ENCODE data around the gene BLTP3A.
"Not testable (repeated sequence)": the region's sequence is repeated elsewhere in the genome, so short reads cannot be mapped to it uniquely, and the experiment has no call there.

BLTP3A gene, protein sequence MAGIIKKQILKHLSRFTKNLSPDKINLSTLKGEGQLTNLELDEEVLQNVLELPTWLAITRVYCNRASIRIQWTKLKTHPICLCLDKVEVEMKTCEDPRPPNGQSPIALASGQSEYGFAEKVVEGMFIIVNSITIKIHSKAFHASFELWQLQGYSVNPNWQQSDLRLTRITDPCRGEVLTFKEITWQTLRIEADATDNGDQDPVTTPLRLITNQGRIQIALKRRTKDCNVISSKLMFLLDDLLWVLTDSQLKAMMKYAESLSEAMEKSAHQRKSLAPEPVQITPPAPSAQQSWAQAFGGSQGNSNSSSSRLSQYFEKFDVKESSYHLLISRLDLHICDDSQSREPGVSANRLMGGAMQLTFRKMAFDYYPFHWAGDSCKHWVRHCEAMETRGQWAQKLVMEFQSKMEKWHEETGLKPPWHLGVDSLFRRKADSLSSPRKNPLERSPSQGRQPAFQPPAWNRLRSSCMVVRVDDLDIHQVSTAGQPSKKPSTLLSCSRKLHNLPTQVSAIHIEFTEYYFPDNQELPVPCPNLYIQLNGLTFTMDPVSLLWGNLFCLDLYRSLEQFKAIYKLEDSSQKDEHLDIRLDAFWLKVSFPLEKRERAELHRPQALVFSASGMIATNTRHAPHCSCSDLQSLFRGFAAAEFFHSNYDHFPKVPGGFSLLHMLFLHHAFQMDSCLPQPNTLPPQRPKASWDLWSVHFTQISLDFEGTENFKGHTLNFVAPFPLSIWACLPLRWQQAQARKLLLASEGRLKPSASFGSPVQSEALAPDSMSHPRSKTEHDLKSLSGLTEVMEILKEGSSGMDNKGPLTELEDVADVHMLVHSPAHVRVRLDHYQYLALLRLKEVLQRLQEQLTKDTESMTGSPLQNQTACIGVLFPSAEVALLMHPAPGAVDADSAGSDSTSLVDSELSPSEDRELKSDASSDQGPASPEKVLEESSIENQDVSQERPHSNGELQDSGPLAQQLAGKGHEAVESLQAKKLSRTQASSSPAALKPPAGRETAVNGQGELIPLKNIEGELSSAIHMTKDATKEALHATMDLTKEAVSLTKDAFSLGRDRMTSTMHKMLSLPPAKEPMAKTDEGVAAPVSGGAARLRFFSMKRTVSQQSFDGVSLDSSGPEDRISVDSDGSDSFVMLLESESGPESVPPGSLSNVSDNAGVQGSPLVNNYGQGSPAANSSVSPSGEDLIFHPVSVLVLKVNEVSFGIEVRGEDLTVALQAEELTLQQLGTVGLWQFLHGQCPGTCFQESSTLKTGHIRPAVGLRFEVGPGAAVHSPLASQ (N-terminal part only)

DNA sequence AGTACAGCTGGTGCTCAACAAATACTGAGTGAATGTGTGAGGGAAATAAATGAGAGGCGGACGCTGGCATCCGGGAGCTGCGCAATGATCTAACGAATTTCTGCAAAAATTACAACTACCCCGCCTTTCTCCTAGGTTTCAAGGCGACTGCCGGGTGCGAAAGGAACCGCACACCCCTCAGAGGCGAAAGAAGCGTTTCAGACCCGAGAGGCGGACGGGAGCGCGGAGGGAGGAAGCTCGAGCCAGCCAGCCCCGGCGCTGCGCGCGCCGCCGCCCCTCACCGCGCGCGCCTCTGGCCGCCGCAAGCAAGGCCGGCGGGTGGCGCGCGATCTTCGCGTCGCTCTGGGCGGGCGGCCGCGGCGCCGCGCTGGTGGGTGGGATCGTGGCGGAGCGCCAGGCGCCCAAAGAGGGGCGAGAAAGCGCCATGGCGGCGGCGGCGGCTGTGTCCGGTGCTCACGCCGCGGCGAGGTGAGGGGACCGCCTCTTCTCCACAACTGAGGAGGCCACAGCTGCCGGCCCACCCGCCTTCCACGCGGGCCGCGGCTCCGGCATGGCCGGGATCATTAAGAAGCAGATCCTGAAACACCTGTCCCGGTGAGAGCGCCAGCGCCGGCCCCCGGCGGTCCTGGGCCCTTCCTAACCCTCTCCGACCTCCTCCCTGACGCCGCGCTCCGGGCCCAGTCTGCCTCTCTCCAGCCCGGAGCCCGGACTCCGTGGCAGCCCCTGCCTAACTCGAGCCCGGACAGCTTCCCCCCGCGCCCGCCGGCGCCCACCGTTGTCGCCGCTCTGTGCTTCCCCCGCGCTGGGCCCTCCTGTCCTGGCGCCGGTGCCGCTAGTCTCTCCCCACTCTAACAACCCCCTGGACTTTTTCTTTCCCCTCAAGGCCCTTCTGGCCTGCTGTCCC lies at the start of gene BLTP3A:
BLTP3A (plus strand) TSS at position 383 of the 904 bp plus-strand sequence; CDS start at position 551, 168 bp downstream.
- no peak for FAIRE-seq

DNA sequence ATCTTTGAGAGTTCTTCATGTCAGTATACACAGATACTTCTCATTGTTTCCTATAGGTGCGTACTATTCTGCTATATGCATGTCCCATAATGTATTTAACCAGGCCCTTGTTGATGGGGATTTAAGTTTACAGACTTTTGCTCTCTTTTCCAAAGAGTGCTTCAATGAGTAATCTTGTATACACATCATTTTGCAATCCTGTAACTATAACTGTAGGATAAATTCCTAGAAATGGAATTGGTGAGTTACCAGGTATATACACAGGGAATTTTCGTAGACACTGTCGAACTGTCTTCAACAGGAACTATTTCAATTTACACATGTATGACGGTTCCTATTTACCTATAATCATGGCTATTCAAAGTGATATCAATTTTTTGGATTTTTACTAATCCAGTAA lies 49.8 kb upstream of the BLTP3A start:
- FAIRE-seq, result no peak

DNA sequence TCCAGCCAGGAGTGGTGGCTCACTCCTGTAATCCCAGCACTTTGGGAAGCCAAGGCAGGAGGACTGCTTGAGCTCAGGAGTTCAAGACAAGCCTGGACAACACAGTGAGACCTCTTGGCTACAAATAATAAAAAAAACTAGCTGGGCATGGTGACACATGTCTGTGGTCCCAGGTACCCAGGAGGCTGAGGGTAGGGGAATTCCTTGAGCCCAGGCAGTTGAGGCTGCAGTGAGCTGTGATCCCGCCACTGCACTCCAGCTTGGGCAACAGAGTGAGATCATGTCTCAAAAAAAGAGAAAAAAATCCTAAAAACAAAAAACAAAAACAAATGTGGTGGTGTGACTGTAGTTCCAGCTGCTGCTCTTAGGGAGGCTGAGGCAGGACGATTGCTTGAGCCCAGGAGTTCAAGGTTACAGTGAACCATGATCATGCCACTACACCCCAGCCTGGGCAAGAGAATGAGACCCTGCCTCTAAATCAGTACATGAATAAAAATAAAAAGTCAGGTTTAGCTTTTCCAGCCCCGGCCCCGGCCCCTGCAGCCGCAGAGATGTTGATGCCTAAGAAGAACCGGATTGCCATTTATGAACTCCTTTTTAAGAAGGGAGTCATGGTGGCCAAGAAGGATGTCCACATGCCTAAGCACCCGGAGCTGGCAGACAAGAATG lies 48.1 kb upstream of the BLTP3A start:
- FAIRE-seq, result no peak

DNA sequence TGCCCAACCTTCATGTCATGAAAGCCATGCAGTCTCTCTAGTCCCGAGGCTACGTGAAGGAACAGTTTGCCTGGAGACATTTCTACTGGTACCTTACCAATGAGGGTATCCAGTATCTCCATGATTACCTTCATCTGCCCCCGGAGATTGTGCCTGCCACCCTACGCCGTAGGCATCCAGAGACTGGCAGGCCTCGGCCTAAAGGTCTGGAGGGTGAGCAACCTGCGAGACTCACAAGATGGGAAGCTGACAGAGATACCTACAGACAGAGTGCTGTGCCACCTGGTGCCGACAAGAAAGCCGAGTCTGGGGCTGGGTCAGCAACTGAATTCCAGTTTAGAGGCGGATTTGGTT lies 47.6 kb upstream of the BLTP3A start:
- FAIRE-seq, result not testable (repeated sequence)

DNA sequence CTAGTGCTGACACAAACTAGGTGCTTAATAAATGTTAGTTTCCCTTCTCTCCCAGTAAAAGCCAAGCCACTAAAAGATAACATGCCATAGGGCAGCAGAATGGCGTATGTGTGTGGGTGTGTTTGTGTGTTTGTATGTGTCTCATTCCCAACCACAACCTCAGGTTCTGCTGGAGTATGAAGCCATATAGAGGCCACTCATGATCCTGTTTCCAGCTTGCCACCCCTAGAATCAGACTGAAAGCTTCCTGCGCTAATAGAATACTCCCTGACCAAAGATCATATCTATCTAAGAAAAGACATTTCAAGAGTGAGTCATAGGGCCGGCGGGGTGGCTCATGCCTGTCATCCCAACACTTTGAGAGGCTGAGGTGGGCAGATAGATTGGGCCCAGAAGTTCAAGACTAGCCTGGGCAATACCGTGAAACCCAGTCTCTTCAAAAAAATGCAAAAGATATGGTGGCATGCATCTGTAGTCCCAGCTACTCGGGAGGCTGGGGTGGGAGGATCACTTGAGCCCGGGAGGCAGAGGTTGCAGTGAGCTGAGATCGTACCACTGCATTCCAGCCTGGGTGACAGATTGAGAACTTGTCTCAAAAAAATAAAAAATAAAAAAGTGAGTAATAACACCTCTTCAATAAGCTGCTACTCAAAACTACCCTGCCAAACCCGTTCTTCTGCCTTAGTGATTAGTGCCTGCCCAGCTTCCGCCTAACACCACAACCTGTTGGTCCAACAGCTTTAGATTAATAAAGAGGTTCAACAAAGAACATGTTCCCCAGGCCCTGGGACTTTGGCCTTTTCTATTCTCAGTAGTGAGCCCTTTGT lies 46.4 kb upstream of the BLTP3A start:
- FAIRE-seq, result no peak

DNA sequence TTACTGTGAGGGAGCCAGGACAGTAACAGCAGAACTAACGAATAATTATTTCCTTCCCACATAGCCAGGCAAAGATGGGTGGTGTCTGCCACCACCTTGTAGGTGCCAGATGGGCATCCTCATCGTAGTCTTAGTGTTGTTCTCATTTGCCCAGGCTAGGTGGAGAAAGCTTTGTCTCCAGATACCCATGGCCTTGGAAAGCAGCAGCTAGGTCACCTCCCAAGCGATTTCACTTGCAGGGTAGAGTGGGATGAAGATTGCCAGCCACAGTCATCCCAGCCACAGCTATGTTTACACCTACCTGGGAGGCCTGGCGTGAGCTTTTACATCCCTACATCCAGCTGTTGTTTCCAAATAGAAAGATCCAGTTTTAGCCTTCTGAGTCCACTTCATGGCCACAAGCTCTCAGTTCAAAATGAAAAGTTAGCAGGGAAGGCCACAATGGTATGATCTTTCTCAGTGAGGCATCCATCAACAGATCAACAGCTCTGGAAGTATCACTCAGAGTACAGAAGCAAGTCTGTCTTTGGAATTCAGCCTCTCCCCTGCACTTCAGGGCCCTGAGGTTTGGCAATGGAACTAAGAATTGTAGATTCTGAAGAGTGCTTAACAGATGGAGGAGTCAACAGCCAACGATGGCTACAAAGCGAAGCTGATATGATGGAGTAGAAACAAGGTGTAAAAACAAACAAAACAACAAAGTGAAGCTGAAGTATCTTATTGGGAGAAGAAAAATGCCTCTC lies 45.6 kb upstream of the BLTP3A start:
- no peak for FAIRE-seq

DNA sequence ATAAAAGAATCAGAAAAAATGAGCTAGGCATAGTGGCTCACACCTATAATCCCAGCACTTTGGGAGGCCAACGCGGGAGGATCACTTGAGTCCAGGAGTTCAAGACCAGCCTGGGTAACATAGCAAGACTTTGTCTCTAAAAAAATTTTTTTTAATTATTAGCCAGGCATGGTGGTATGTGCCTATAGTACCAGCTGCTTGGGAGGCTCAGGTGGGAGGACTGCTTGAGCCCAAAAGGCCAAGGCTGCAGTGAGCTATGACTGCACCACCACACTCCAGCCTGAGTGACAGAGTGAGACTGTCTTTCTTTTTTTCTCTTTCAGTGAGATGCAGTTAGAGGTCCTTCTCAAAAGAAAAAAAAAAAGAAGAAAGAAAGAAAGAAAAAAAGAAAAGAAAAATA lies 43.1 kb upstream of the BLTP3A start:
- FAIRE-seq, result no peak

DNA sequence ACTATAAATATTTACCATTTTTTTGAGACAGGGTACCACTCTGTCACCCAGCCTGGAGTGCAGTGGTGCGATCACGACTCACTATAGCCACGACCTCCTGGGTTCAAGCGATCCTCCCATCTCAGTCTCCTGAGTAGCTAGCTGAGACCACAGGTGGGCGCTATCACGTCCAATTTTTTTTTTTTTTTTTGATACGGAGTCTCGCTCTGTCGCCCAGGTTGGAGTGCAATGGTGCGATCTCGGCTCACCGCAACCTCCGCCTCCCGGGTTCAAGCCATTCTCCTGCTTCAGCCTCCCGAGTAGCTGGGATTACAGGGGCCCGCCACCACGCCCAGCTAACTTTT lies 35.4 kb upstream of the BLTP3A start:
- FAIRE-seq, result not testable (repeated sequence)

DNA sequence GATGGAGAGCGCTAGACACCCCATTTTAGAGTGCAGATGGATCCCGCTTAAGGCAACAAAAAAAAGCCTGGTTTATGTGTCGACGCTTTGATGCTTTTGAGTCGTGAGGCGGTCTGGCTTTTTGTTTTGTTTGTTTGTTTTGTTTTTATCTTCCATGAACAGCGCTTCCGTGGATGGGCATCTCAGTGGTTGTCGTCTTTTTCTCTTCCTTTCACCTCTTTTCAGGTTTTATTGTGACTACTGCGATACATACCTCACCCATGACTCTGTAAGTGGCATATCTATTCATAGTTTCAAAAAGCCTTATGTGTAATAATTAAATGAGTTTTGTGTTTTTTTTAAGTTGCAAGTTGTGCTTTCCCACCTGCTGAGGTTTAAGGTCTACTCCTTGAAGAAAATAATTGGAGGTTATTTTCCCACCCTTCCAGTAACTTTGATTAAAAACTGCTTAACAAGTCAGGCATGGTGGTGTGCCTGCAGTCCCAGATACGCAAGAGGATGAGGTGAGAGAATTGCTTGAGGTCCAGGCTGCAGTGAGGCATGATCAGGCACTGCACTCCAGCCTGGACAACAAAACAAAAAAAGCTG lies 34.1 kb upstream of the BLTP3A start:
- no peak for FAIRE-seq

DNA sequence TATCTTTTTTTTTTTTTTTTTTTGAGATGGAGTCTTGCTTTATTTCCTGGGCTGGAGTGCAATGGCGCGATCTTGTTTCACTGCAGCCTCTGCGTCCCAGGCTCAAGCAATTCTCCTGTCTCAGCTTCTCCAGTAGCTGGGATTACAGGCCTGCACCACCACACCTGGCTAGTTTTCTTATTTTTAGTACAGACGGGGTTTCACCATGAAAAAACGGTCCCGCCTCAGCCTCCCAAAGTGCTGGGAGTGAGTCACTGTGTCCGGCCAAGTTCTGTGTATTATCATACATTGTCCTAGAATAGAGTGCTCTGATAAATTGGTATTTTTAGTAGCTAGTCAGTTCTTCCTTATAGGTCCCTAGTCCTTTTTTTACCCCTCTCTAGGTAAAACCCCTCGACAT lies 31.8 kb upstream of the BLTP3A start:
- no peak for FAIRE-seq

DNA sequence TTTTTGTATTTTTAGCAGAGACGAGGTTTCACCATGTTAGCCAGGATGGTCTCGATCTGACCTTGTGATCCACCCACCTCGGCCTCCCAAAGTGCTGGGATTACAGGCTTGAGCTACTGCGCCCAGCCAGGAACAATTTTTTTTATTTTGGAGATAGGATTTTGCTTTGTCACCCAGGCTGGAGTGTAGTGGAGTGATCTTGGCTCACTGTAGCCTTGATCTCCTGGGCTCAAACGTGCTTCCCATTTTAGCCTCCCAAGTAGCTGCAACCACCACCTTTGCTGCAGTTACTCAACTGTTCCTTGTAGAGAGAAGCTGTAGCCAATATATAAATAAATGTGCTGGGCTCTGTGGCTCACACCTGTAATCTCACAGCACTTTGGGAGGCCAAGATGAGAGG lies 30.2 kb upstream of the BLTP3A start:
- not testable (repeated sequence) for FAIRE-seq

DNA sequence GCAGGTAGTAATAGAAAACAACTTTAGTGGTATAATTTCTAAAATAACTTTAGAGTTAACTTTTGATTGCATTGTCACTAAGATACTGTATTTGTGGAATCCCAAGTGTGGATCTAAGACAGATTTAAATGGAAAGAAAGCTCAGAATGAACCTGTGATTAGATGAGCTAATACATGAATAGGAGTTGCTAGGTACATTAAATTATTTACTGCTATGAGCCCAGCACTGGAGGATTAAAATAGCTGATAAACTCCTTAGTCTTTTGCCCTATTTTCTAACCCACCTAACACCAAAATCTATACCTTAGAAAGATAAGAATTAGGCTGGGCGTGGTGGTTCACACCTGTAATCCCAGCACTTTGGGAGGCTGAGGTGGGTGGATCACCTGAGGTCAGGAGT lies 23.7 kb upstream of the BLTP3A start:
- FAIRE-seq, result no peak

DNA sequence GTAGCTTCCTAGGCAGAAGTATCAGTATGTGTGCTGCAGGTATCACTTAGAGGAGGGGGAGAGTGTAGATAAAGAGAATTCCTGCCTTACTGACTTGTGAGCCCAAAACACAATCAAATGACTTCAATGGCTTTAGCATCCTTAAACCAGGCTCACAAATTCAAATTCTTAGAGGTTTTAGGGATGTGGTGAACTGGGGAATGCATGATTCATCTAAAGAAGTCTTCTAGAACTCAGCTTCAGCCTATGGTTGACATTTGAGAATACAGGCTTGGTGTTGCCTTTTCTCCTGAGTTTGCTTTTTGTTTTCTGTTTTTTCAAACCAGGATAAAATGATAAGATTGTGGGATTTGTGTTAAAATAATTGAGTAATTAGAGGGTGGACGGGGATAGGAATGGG lies 20.2 kb upstream of the BLTP3A start:
- FAIRE-seq, result no peak

DNA sequence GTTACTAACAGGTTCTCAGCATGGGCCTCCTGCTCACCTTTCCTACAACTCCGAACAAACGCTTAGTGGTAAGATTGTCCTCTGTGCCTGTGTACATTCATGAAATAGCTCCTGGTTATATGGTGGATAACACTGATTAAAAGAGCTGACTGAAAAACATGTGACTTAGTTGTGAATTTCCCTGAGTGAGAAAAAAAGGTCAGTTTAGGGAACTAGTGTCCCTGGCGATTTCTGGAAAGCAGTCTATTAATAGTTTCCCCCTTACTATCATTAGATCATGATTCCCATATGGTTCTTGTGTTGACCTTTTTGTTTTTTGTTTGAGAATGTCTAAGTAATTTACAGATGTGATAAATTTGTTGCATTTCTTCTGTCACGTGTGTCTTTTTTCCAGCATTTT lies 18.9 kb upstream of the BLTP3A start:
- no peak for FAIRE-seq

DNA sequence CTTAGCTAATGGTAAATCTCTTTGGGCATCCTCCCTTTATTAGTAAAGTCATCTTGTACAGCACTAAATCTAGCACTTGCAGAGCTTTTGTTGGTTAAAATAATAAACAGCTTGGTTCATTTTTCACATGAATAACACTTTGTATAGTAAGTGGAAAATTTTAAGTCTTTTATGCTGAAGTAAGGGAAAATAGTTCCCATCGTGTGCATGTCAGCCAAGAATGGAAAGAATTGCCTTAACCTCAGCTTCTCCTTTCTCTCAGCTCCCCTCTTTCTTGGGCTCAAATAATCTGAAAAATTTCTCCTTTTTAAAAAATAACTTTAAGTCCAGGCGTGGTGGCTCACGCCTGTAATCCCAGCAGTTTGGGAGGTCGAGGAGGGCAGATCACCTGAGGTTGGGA lies 18.0 kb upstream of the BLTP3A start:
- no peak for FAIRE-seq

DNA sequence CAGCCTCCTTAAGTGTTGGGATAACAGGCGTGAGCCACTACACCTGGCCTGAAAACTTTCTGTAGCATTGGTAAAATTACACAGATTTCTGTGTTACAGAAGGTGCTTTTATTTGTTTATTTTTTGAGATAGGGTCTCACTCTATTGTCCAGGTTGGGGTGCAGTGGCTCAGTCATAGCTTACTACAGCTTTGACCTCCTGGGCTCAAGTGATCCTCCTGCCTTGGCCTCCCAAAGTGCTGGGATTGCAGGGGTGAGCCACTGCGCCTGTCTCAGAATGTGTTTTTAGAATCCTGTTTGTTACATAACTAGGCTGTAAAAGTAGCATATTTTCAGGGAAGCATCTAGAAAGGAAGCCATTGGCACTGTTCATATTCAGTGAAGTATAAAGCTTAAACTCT lies 16.9 kb upstream of the BLTP3A start:
- FAIRE-seq, result no peak

DNA sequence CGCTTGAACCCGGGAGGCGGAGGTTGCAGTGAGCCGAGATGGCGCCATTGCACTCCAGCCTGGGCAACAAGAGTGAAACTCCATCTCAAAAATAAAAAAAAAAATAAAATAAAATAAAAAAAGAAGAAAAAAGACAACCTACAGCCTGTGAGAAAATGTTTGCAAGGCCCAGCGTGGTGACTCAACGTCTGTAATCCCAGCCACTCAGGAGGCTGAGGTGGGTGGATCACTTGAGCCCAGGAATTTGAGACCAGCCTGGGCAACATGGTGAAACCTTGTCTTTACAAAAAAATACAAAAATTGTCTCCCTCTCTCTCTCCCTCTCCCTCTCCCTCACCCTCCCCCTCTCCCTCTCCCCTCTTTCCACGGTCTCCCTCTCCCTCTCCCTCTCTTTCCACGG lies 6.5 kb upstream of the BLTP3A start:
- FAIRE-seq, result not testable (repeated sequence)

DNA sequence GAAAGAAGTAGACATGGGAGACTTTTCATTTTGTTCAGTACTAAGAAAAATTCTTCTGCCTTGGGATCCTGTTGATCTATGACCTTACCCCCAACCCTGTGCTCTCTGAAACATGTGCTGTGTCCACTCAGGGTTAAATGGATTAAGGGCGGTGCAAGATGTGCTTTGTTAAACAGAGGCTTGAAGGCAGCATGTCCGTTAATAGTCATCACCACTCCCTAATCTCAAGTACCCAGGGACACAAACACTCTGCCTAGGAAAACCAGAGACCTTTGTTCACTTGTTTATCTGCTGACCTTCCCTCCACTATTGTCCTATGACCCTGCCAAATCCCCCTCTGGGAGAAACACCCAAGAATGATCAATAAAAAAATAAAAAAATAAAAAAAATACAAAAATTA lies 4.7 kb upstream of the BLTP3A start:
- not testable (repeated sequence) for FAIRE-seq

DNA sequence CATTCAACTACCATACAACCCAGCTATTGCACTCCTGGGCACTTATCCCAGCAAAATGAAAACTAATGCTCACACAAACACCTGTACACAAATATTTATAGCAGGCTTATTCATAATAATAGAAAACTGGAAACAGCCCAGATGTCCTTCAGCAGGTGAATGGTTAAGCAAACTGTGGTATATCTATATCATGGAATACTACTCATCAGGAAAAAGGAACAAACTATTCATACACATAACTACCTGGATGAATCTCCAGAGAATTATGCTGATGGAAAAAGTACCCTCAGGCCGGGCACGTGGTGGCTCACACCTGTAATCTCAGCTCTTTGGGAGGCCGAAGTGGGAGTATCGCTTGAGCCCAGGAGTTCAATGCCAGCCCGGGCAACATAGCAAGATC lies 3.8 kb upstream of the BLTP3A start:
- FAIRE-seq, result no peak
